Chondrocyte (in vitro differentiated cells): ENCODE data around the gene FYB2. TPM values are rescaled to one million over a fixed set of nuclear protein-coding genes. Genes with fewer than 3 reads are reported as not detected.

ENCODE experiments used
- DNase-seq: peaks from one replicate; pipeline ENCODE4 v3.0.0; 2021; ENCODE audit warnings: mixed read lengths, low spot score
- H3K27ac Mint-ChIP-seq: one replicate; pipeline ENCODE4 v1.8.0; 2021; ENCODE audit warnings: mild to moderate bottlenecking, moderate library complexity, mixed read lengths; ENCODE audit not compliant: unreplicated experiment
- H3K27me3 Mint-ChIP-seq: 2 replicates; pipeline ENCODE4 v1.8.0; 2021; ENCODE audit warnings: low read depth, mixed read lengths
- H3K36me3 Mint-ChIP-seq: 2 replicates; pipeline ENCODE4 v1.8.0; 2021; ENCODE audit warnings: low read depth, mixed read lengths
- H3K4me1 Mint-ChIP-seq: 2 replicates; pipeline ENCODE4 v1.8.0; 2021; ENCODE audit warnings: low read depth, mild to moderate bottlenecking, mixed read lengths
- H3K4me3 Mint-ChIP-seq: one replicate; pipeline ENCODE4 v1.8.0; 2021; ENCODE audit warnings: mild to moderate bottlenecking, moderate library complexity, mixed read lengths; ENCODE audit not compliant: unreplicated experiment
- H3K9me3 Mint-ChIP-seq: 2 replicates; pipeline ENCODE4 v1.8.0; 2021; ENCODE audit warnings: low read depth, mixed read lengths
- CTCF ChIP-seq: fragments of 200-600 bp; sonication (generic); IDR thresholded peaks from 2 replicates; pipeline ENCODE4 v1.5.0; 2021; ENCODE audit warnings: antibody characterized with exemption, mild to moderate bottlenecking, moderate library complexity
- total RNA-seq: library from RNA; stranded (reverse); gene quantifications from 3 replicates; pipeline ENCODE4 v1.2.1, GENCODE V29; 2021

FYB2 gene
- total RNA-seq, 1 donor from 2014 or later = 0.10 TPM

GRCh38 chr1:56726706-56727105 lies 92.5 kb downstream of the FYB2 start:
- Mint-ChIP-seq H3K27me3 (peaks cover 8% of the 10 kb centered on the region), H3K4me1 (peaks cover 6% of the 10 kb centered on the region)
- no peak for TF ChIP-seq CTCF

GRCh38 chr1:56719171-56719570 lies 100.0 kb downstream of the FYB2 start:
- no peak for DNase-seq
- H3K36me3 Mint-ChIP-seq = no peaks in the 10 kb centered on the region
- H3K4me1 Mint-ChIP-seq = peaks cover 4% of the 10 kb centered on the region

More at GRCh38 chr1:56726706-56727105, 92.5 kb downstream of the FYB2 start:
- Mint-ChIP-seq H3K4me3 (no peak overlapping the region), H3K9me3 (no peaks in the 10 kb centered on the region), H3K27ac (no peak overlapping the region), H3K36me3 (no peaks in the 10 kb centered on the region)
- DNase-seq = no peak

GRCh38 chr1:56715156-56715555 lies 104.0 kb downstream of the FYB2 start:
- no peak overlapping the region for H3K27ac Mint-ChIP-seq
- no peak for TF ChIP-seq CTCF
- H3K9me3 Mint-ChIP-seq = no peaks in the 10 kb centered on the region
- DNase-seq = no peak
- no peak overlapping the region for H3K4me3 Mint-ChIP-seq
- no peaks in the 10 kb centered on the region for H3K36me3 Mint-ChIP-seq
- H3K27me3 Mint-ChIP-seq = no peaks in the 10 kb centered on the region
- peaks cover 29% of the 10 kb centered on the region for H3K4me1 Mint-ChIP-seq

More at GRCh38 chr1:56719171-56719570, 100.0 kb downstream of the FYB2 start:
- Mint-ChIP-seq H3K27ac (no peak overlapping the region), H3K27me3 (no peaks in the 10 kb centered on the region), H3K4me3 (no peak overlapping the region), H3K9me3 (no peaks in the 10 kb centered on the region)
- no peak for TF ChIP-seq CTCF

- Mint-ChIP-seq H3K36me3 (no peaks in the 10 kb centered on the region), H3K9me3 (no peaks in the 10 kb centered on the region), H3K4me3 (no peak overlapping the region), H3K27me3 (no peaks in the 10 kb centered on the region), H3K4me1 (peaks cover 36% of the 10 kb centered on the region), H3K27ac (no peak overlapping the region)
- no peak for DNase-seq
- TF ChIP-seq CTCF = no peak
Observed at GRCh38 chr1:56713112-56713511, 106.1 kb downstream of the FYB2 start.

- peak overlapping the region; percentile 57 for H3K27ac Mint-ChIP-seq
- DNase-seq = no peak
- no peak overlapping the region for H3K4me3 Mint-ChIP-seq
- peaks cover 36% of the 10 kb centered on the region for H3K4me1 Mint-ChIP-seq
- no peak for TF ChIP-seq CTCF
- H3K27me3 Mint-ChIP-seq = no peaks in the 10 kb centered on the region
- H3K36me3 Mint-ChIP-seq = peaks cover 2% of the 10 kb centered on the region
- no peaks in the 10 kb centered on the region for H3K9me3 Mint-ChIP-seq
Observed at GRCh38 chr1:56712150-56712549, 107.1 kb downstream of the FYB2 start.
